Activated T-cell treated with anti-CD3 and anti-CD28 coated beads, Interleukin-2, amount 50 U/mL, for 48 hours (primary cell): ENCODE results near the gene CALR3.
"Not testable (repeated sequence)": the region's sequence is repeated elsewhere in the genome, so short reads cannot be mapped to it uniquely, and the experiment has no call there.

ENCODE experiments used
- DNase-seq, 2 experiments: peaks; one replicate each; pipeline ENCODE4 v3.0.0-alpha.2; 2020

The CALR3 gene

DNA sequence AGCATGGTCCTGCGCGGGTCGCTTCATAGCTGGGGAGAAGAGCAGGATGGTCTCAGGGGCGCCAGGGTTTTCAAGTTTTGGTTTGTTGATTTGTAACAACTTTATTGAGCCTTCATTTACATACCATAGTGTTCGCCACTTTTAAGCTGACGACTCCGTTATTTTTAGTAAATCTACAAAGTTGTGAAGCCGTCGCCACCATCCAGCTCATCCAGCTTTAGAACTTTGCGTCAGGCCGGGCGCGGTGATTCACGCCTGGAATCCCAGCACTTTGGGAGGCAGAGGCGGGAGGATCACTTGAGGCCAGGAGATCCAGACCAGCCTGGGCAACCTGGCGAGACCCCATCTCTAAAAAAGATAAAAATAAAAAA, 631 bp upstream of the CALR3 start:
- DNase-seq = no peak

GRCh38 chr19:16486476-16486875, 9.5 kb downstream of the CALR3 start:
- DNase-seq = not testable (repeated sequence)

GRCh38 chr19:16482745-16483144, 13.2 kb downstream of the CALR3 start:
- DNase-seq = no peak

DNA sequence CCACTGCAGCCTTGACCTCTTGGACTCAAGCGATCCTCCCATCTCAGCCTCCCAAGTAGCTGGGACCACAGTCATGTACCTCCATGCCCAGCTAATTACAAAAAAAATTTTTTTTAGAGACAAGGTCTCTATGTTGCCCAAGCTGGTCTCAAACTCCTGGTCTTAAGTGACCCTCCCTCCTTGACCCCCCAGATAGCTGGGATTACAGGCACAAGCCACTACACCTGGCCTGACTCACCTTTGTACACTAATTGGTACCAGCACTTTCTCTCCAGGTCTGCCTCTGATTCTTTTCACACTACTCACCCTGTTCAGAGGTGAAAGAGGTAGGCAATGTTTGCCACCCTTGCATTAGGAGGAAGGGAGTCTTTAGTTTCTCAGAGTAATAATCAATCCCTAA, 18.7 kb downstream of the CALR3 start:
- DNase-seq = no peak

DNA sequence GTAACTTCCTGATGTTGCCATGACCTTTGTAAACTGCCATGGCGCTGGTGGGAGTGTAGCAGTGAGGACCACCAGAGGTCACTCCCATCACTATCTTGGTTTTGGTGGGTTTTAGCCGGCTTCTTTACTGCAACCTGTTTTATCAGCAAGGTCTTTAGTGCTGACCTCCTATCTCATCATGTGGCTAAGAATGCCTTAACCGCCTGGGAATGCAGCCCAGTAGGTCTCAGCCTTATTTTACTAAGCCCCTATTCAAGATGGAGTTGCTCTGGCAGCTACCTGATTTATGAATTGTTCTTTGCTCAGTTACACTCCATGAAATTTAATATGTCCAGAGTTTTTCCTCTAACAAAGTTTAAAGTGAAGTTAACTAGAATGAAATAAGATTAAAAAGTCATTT, 19.6 kb downstream of the CALR3 start:
- no peak for DNase-seq

DNA sequence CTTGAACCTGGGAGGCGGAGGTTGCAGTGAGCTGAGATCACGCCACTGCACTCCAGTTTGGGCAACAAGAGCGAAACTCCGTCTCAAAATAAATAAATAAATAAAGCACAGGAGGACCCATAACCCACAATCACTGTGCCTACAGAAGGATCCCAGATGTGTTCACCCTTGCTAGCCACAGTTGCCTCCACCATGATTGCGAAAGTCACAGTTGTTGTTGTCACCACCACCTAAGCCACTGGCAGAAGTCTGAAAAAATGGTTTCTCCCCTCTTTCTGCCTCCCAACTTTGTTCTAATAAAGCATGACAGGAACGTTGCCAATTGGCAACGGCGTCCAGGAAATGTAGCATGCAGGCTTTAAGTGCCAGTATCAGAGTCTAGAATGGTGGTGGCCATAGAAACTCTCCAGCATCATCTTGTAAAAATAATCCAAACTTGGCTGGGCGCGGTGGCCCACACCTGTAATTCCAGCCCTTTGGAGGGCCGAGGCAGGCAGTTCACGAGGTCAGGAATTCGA, 22.0 kb downstream of the CALR3 start:
- DNase-seq = no peak

- no peak for DNase-seq
These were observed 23.0 kb downstream of the CALR3 start for GRCh38 chr19:16472992-16473391.

GRCh38 chr19:16472559-16472899, 23.4 kb downstream of the CALR3 start:
- DNase-seq = not testable (repeated sequence)

DNA sequence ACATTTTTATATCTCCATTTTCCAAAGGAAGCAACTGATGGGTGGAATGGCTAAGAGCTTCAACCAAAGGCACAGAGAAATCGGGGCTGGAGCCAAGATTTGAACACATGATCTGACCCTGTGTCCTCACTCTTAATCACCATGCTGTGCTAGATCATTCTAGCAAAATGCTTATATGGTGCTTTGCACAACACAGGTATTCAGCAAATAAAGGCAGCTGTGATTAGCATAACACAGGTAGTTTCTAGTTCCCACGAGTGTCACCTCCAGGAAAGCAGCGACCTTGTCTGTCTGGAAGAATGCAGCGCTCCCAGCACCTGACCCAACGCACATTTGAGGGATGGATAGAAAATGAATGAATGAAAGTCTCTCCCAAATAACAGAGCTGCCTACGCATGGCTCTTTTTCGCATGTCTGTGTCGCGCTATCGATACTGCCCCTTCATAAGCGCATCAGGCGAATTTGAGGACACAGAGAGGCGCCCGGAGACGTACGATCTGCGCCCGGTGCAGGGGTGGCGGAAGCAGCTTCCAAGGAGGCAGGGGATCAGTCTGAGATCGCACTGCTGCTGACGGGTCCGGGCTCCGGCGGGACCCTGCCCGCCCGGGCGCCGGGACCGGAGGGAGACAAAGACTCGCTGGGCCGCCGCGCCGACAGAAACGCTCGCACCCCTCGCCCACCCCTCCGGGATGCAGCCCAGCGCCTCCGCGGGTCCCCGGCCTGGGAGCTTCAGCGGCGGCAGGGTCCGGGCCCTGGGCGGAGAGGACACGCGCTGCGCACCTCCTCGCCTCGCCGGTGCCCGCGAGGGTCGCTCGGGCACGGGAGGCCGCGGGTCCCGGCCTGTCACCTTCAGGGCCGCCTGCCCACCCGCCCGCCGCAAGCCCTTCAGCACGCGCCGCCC, 24.8 kb downstream of the CALR3 start:
- DNase-seq = peak; percentile 50 to 60

DNA sequence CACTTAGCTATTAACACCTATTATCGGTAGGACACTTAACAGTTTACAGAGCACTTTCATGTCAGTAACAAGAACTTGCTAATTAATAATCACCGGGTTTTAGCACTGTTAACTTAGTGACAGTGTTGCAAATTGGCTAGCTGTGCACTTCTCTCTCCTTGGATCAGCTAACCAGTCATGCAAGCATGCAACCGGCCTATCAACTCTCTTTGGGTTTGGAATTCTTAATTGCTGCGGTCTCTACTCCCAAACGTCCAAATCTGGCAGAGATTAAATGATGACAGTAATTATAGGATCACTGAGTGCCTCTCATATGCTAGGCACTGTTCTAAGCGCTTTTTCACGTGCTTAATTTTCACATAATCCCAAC, 25.4 kb downstream of the CALR3 start:
- no peak for DNase-seq

DNA sequence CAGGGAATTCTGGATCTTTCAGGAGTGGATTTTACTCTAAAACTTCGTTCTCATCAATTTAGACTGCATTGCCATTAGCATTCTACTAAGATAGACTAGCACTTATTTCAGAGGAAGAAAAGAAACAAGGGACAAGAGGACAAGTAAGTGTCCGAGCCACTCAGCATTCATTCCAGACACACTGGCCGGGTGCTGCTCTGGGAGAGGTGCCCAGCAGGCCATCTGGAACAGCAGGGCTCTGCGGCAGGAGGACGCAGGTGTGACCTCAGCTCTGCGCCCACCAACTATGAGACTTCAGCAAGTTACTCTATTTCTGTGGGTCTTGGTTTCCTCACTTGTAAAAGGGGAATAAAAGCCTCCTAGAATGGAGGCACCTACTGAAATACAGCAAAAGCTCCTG, 28.4 kb downstream of the CALR3 start:
- no peak for DNase-seq

GRCh38 chr19:16466802-16467427, 29.1 kb downstream of the CALR3 start:
- DNase-seq = not testable (repeated sequence)

DNA sequence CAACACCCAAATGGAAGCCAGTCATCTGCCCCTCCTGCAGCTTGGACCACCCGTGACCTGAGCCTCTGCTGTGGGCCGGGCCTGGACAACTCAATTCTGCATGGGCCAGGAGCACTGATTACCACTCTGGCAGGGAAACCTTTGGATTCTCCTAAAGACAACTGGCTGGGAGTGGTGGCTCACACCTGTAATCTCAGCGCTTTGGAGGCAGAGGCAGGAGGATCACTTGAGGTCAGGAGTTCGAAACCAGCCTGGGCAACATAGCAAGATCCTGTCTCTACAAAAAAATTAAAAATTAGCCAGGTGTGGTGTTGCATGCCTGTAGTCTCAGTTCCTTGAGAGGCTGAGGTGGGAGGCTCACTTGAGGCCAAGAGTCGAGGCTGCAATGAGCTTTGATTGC, 30.7 kb downstream of the CALR3 start:
- no peak for DNase-seq

DNA sequence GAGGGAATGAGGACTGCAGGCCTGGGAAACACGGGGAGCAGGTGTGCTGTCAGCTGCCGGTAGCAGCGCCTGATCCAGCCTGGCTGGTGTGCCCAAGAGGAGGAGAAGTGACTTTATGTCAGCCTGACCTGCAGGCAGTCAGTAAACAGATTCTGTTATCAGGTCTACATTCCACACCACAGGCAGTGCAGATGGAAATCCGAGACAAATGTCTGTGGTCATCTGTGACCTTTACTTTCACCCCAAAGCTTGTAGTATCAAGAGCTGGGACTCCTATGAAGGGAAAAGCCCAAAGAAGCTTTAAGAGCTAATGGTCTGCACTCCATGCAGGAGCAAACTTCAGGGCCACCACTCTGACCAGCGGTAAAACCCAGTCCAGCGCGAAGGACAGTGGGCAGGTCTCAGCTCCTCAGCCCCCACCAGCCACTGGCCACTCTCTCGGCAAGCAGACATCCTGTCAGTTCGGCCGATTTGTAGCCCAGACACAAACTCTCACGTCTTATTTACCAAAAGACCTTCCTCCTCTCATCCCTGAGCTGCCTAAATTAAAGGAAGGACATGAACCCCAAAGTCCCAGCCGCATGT, 31.9 kb downstream of the CALR3 start:
- no peak for DNase-seq

- no peak for DNase-seq
These were observed 32.5 kb downstream of the CALR3 start for GRCh38 chr19:16463341-16463990.

GRCh38 chr19:16462757-16463250, 33.2 kb downstream of the CALR3 start:
- DNase-seq = peak in 1 of 2 experiments; percentile 22

DNA sequence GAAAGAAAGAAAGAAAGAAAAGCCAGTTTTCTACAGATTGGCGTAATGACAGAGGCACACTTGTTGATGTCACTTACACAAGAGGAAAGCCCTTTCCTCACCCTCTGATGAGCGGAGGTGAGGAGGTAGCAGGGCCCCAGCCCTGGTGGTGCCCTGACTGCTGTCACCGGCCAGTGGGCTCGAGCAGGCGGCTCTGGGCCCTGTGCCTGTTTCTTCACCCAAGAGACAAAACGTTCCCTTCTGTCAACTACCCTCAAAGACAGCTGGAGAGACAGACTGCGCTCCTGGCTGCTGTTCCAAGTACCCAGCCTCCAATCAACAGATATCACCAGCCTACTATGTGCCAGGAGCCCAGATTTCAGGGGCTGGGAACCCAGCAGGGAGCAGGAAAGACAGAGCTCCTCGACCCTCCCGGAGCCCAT, 34.3 kb downstream of the CALR3 start:
- no peak for DNase-seq

DNA sequence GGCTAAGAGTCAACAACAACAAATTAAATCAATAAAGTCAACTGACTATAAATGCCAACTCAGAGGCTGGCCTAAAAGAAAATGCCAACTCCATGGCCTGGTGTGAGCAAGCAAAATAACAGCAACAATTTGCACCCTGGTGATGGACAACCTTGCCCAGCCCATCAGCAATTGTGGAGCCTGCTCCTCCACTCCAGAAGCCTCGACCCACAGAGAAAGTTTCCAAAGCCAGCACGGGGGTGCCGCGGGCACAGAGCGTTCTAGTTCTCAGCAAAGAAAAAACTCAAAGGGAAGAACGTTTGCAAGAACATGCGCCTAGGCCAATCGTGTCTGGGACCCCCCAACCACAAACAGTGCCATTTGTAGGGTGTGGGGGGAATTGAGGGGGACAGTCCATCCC, 35.5 kb downstream of the CALR3 start:
- no peak for DNase-seq

GRCh38 chr19:16459680-16460079, 36.3 kb downstream of the CALR3 start:
- DNase-seq = no peak

- no peak for DNase-seq
These were observed 37.3 kb downstream of the CALR3 start for GRCh38 chr19:16458391-16459341.

DNA sequence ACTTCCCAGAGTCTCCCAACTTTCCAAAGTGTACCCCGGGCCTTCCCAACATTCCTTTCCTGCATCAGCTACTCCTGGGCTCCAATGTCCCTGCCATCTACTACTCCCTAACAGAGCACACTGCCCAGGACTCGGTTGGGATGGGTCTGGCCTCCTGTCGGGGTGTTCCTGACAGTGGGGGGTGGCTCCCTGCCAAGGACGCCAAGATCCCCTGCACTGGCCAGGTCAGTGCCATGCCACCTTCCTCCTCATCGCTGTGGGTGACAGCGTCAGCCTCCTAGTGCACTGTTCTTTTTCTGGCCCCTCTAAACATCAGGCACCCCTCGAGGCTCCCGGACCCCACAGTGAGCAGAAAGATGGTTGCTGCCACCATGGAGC, 38.0 kb downstream of the CALR3 start:
- DNase-seq = no peak
